ENCODE measurements around the gene TESK1. TPM values are rescaled to one million over a fixed set of nuclear protein-coding genes. Genes with fewer than 3 reads are reported as not detected.
"Not testable (repeated sequence)": the region's sequence is repeated elsewhere in the genome, so short reads cannot be mapped to it uniquely, and the experiment has no call there.

Gene TESK1
- total and polyA plus RNA-seq, 2 experiments from 2014 or later = 6.8 to 10.7 TPM

DNA sequence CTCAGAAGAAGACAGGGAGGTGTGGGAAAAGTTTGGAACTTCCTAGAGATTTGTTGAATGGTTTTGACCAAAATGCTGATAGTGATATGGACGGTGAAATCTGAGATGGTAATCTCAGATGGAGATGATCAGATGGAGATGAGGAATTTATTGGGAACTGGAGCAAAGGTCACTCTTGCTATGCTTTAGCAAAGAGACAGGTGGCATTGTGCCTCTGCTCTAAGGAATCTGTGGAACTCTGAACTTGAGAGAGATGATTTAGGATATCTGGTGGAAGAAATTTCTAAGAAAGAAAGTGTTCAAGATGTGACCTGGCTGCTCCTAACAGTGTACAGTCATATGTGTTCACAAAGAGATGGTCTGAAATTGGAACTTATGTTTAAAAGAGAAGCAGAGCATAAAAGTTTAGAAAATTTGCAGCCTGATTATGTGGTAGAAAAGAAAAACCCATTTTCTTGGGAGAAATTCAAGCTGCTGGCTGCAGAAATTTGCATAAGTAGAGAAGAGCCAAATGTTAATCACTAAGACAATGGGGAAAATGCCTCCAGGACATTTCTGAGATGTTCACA is 25.3 kb upstream of the TESK1 start:
- H3K4me2 ChIP-seq; H2AFZ ChIP-seq; H3K27me3 Mint-ChIP-seq (ENCODE audit: insufficient read depth, low read depth, poor library complexity); H3K9me2 ChIP-seq (ENCODE audit: insufficient read depth); ATAC-seq; H3K4me1 Mint-ChIP-seq; H3F3A ChIP-seq (replicated peaks; ENCODE audit: low read depth); H3K4me3 ChIP-seq; H3K36me3 ChIP-seq (ENCODE audit: insufficient read depth); H3K4me3 Mint-ChIP-seq; H3K27ac Mint-ChIP-seq; H3K27me3 ChIP-seq (ENCODE audit: insufficient read depth); H3K4me1 ChIP-seq (ENCODE audit: insufficient read depth); H3K79me2 ChIP-seq (replicated peaks; ENCODE audit: insufficient read depth); H4K20me1 ChIP-seq (replicated peaks; ENCODE audit: insufficient read depth): not testable (repeated sequence)
- peak; percentile 28 for DNase-seq (ENCODE audit: low spot score)
- TF ChIP-seq, protein P1, sequence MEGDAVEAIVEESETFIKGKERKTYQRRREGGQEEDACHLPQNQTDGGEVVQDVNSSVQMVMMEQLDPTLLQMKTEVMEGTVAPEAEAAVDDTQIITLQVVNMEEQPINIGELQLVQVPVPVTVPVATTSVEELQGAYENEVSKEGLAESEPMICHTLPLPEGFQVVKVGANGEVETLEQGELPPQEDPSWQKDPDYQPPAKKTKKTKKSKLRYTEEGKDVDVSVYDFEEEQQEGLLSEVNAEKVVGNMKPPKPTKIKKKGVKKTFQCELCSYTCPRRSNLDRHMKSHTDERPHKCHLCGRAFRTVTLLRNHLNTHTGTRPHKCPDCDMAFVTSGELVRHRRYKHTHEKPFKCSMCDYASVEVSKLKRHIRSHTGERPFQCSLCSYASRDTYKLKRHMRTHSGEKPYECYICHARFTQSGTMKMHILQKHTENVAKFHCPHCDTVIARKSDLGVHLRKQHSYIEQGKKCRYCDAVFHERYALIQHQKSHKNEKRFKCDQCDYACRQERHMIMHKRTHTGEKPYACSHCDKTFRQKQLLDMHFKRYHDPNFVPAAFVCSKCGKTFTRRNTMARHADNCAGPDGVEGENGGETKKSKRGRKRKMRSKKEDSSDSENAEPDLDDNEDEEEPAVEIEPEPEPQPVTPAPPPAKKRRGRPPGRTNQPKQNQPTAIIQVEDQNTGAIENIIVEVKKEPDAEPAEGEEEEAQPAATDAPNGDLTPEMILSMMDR (conservative IDR thresholded peaks at IDR 0.05; ENCODE audit: low read depth in 2 of 2) = peak; percentile 21 to 37; a peak in 2 of 4 replicates
- peaks cover 30% of the 10 kb centered on the region for H3K9me3 Mint-ChIP-seq
- peaks cover 31% of the 10 kb centered on the region for H3K36me3 Mint-ChIP-seq (ENCODE audit: low read depth)
- H3K27ac ChIP-seq (ENCODE audit: low read depth) = peak overlapping the region; percentile 64; the same call in 1 of the 2 replicates

DNA sequence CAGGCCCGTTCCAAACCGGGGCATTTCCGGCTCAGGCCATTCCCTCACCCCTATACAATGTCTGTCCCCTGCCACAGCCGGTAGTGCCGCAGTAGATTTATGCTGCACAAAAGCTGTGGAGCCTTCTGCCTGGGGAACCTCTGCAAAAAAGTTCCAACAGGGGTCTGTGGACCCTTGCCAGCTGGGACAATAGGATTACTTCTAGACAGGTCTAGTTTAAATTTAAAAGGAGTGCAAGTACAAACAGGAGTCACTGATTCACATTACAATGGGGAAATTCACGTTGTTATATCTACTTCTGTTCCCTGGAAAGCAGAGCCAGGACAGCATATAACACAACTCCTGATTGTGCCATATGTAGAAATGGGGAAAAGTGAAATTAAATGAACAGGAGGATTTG is 21.5 kb upstream of the TESK1 start:
- peaks cover 30% of the 10 kb centered on the region for H3K9me3 Mint-ChIP-seq
- not testable (repeated sequence) for ATAC-seq

DNA sequence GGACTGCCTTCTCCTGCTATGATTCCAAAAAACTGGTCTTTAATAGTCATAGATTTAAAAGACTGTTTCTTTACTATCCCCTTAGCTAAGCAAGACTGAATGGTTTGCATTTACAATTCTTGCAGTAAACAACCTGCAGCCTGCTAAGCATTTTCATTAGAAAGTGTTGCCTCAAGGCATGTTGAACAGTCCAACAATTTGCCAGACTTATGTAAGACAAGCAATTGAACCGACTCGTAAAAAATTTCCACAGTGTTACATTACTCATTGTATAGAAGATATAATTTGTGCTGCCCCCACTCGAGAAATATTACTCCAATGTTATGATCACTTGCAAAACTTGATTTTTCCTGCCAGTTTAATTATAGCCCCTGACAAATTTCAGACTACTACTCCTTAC is 20.4 kb upstream of the TESK1 start:
- ATAC-seq = not testable (repeated sequence)

More for the DNA sequence above, 21.5 kb upstream of the TESK1 start:
- not testable (repeated sequence) for H4K20me1 ChIP-seq (replicated peaks; ENCODE audit: insufficient read depth); H3K4me3 Mint-ChIP-seq; H3K4me3 ChIP-seq; H3K36me3 ChIP-seq (ENCODE audit: insufficient read depth); H3K27me3 ChIP-seq (ENCODE audit: insufficient read depth); H3K27ac ChIP-seq (ENCODE audit: low read depth); DNase-seq (ENCODE audit: low spot score); H3K4me1 ChIP-seq (ENCODE audit: insufficient read depth); H2AFZ ChIP-seq; H3F3A ChIP-seq (replicated peaks; ENCODE audit: low read depth); H3K4me1 Mint-ChIP-seq; H3K9me2 ChIP-seq (ENCODE audit: insufficient read depth); H3K27ac Mint-ChIP-seq; H3K27me3 Mint-ChIP-seq (ENCODE audit: insufficient read depth, low read depth, poor library complexity); H3K79me2 ChIP-seq (replicated peaks; ENCODE audit: insufficient read depth)
- peak overlapping the region; percentile 29; the same call in 1 of the 2 replicates for H3K4me2 ChIP-seq
- peaks cover 31% of the 10 kb centered on the region for H3K36me3 Mint-ChIP-seq (ENCODE audit: low read depth)

DNA sequence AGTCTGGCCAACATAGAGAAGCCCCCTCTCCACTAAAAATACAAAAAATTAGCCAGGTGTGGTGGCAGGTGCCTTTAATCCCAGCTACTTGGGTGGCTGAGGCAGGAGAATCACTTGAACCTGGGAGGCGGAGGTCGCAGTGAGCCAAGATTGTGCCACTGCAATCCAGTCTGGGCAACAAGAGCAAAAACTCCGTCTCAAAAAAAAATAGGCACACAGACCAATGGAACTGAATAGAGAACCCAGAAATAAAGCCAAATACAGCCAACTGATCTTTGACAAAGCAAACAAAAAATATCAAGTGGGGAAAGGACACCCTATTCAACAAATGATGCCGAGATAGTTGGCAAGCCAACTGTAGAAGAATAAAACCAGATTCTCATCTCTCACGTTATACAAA is 16.6 kb upstream of the TESK1 start:
- not testable (repeated sequence) for H3K4me2 ChIP-seq; H3K79me2 ChIP-seq (replicated peaks; ENCODE audit: insufficient read depth); H3K4me1 Mint-ChIP-seq; H3F3A ChIP-seq (replicated peaks; ENCODE audit: low read depth); H3K27ac Mint-ChIP-seq; H3K4me3 ChIP-seq; H2AFZ ChIP-seq; H3K27me3 ChIP-seq (ENCODE audit: insufficient read depth); H3K4me3 Mint-ChIP-seq; H3K27me3 Mint-ChIP-seq (ENCODE audit: insufficient read depth, low read depth, poor library complexity); H3K36me3 Mint-ChIP-seq (ENCODE audit: low read depth); H4K20me1 ChIP-seq (replicated peaks; ENCODE audit: insufficient read depth); H3K27ac ChIP-seq (ENCODE audit: low read depth); H3K36me3 ChIP-seq (ENCODE audit: insufficient read depth); DNase-seq (ENCODE audit: low spot score); ATAC-seq; H3K9me2 ChIP-seq (ENCODE audit: insufficient read depth); H3K4me1 ChIP-seq (ENCODE audit: insufficient read depth)
- H3K9me3 Mint-ChIP-seq = peaks cover 12% of the 10 kb centered on the region

More for the DNA sequence above, 20.4 kb upstream of the TESK1 start:
- H4K20me1 ChIP-seq (replicated peaks; ENCODE audit: insufficient read depth); H3K9me2 ChIP-seq (ENCODE audit: insufficient read depth); H3K27ac ChIP-seq (ENCODE audit: low read depth); H3K4me2 ChIP-seq; H2AFZ ChIP-seq; H3F3A ChIP-seq (replicated peaks; ENCODE audit: low read depth); H3K27me3 ChIP-seq (ENCODE audit: insufficient read depth); H3K36me3 ChIP-seq (ENCODE audit: insufficient read depth); H3K4me1 ChIP-seq (ENCODE audit: insufficient read depth); H3K79me2 ChIP-seq (replicated peaks; ENCODE audit: insufficient read depth); H3K27ac Mint-ChIP-seq; H3K27me3 Mint-ChIP-seq (ENCODE audit: insufficient read depth, low read depth, poor library complexity); H3K4me3 ChIP-seq; H3K4me3 Mint-ChIP-seq; H3K4me1 Mint-ChIP-seq; DNase-seq (ENCODE audit: low spot score): not testable (repeated sequence)
- Mint-ChIP-seq H3K9me3 (peaks cover 26% of the 10 kb centered on the region), H3K36me3 (ENCODE audit: low read depth) (peaks cover 27% of the 10 kb centered on the region)
